HG02678 (cell line): ENCODE data around the gene RIPOR3.
"Not testable (repeated sequence)": the region's sequence is repeated elsewhere in the genome, so short reads cannot be mapped to it uniquely, and the experiment has no call there.

Experiments
- ATAC-seq: cut with Tn5 transposase; IDR thresholded peaks from one replicate; pipeline ENCODE4 v1.9.1; 2021; ENCODE audit warnings: mild to moderate bottlenecking, moderate library complexity; ENCODE audit not compliant: unreplicated experiment

RIPOR3 gene

DNA sequence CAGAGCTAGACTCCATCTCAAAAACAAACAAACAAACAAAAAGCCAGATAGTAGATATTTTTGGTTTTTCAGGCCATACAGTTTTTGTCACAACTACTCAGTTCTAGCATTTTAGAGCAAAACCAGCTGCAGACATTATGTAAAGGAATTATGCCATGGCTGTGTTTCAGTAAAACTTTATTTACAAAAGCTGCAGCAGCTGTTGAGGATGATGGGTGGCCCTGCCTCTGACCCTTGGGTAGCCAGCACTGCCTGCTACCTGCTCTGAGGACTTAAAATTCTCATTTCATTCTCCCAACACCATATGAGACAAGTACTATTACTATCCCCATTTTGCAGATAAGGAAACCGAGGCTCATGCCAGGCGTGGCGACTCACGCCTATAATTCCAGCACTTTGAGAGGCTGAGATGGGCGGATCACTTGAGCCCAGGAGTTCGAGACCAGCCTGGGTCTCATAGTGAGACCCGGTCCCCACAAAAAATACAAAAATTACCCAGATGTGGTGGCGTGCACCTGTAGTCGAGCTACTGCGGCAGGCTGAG, 56.3 kb downstream of the RIPOR3 start:
- ATAC-seq, result no peak

GRCh38 chr20:50634191-50634590, 57.2 kb downstream of the RIPOR3 start:
- ATAC-seq, result no peak

DNA sequence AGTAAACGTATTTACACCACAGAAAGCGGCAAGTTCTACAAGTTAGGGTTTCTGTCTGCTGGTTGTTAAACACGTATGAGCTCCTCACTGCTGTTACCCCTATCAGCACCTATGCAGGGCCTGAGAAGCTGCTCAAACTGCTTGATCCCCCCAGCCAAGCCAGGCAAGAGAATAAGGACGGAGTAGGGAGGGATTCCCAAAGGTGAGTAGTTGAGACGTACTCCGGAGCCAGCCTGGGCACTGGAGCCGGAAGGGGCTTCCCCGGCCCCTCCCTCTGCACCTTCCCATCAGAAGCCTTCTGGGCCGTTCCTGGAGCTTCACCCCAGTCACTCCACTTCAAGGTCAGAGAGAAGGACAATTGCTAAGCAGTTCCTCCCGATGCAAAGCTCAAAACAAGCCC, 58.0 kb downstream of the RIPOR3 start:
- no peak for ATAC-seq

GRCh38 chr20:50632701-50633100, 58.6 kb downstream of the RIPOR3 start:
- ATAC-seq, result no peak

DNA sequence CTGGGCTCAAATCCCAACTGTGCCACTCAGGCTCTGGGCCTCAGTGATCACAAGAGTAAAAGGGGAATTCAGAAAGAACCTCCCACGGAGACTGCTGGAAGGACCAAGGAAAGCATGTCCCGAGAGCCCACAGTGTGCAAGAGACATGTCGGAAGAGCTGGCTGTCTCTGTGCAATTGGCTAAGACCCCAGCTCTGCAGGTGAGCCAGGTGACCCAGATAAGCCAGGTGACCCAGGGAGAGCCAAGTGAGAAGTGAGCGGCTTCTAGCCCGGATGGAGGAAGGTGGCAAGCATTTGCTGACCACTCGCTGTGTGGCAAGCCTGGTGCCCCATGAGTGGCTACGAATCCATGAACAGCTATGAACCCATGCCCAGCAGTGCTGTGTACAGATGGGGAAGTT, 59.1 kb downstream of the RIPOR3 start:
- ATAC-seq, result no peak

GRCh38 chr20:50630578-50631263, 60.6 kb downstream of the RIPOR3 start:
- no peak for ATAC-seq

DNA sequence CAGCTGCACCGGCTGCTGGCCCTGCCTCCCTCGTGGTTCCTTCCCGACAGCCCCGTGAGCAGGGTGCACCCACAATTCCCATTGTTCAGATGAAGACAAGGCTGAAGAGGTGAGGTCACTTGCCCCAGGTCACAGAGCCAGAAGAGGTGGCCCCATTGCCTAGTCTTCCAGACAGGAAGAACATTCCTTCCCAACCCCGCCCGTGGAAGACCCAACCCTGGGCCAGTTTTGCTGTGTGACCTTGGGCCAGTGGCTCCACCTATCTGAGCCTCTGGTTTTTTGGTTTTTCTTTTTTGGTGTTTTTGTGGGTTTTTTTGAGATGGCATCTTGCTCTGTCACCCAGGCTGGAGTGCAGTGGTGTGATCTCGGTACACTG, 61.7 kb downstream of the RIPOR3 start:
- ATAC-seq, result no peak

GRCh38 chr20:50628853-50629669, 62.3 kb downstream of the RIPOR3 start:
- ATAC-seq, result no peak

DNA sequence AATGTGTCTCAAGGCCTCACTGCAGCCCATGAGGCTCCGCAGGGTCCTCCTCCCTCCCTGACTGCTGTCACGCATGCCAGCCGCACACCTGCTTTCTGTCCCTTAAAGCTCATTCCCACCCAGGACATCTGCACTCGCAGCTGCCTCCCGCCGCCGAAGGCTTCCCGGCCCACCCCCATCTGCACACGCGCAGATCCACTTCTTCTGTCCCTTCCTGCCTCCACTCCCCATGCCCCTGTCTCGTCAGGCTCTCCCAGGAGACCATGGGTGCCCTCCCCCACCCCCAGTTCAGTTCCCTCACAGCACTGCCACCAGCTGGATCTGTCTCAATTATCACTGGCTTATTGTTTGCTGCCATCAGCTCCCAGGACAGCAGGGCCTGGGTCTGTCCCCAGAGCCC, 63.0 kb downstream of the RIPOR3 start:
- no peak for ATAC-seq

DNA sequence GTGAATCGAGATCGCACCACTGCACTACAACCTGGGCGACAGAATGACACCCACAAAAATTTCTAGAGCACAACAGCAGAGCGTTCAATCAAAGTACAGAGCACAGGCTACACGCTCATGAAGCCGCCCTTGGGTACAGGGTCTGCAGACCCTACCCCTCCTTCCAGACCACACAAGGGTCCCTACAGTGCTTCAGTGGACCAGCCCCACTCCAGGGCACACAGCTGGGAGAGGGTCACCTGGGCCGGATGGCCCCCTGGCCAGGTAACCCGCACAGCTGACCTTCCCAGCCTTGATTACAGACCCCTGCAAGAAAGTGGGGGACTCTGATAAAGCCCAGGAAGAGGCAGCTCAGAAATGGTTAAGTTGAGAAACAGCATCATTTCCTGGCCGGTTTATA, 63.6 kb downstream of the RIPOR3 start:
- no peak for ATAC-seq

DNA sequence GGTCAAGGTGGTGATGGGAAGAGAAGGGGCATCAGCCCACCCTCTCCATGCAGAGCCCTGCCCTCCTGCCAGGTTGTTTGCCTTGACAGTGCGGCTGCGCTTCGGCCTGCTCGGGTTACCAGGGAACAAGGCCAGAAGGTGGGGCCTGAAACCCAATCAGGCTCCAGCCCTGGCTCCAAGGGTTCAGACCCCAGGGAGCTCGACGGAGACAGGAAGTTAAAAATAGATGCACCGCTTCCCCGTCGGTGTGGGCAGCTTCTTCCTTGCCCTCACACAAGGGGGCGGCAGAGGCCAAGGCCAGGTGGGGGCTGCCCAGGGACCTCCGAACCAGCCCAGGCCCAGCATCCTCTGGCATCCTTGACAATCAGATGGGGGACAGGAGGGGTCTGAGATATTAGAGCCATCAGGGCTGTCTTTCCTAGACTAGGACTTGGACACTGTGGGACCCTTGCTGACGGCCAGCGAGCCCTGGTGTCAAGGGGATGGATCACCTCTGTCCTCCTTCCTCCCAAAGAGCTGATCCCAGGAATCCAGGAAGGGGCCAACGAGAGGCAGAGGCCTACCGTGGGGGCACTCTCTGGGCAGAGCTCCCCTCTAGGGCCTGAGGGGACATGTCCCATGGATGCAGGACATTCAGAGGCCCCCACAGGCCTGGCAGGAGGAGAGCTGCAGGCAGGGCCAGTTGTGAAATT, 65.2 kb downstream of the RIPOR3 start:
- no peak for ATAC-seq

- ATAC-seq, result no peak
Observed at GRCh38 chr20:50624351-50625016, 66.9 kb downstream of the RIPOR3 start.

DNA sequence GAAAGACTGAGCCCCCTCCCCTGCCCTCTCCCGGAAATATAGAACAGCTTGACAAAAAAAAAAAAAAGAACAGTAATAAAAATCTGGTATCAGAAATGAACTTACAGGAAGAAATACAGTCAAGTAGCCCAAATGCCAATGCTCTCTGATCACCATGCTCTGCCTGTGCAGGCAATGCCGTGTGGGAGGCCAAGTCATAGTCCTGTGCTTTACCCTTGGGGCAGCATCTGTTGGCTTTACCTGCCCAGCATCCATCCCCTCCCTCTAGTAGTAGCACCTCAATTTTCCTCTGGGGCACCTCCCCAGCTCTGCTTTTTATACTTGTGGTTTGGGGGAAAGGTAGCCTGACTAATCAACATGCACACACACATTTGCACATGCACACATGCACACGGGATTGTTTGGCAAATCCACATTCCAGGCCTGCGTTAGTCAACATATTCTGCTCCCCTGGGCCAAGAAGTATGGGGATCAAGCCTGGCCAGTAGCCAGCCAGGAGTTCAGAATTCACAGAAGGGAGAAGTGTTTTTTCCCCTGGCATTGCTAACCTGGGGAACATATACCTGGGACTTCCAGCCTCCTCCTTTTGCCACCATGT, 70.2 kb downstream of the RIPOR3 start:
- no peak for ATAC-seq

DNA sequence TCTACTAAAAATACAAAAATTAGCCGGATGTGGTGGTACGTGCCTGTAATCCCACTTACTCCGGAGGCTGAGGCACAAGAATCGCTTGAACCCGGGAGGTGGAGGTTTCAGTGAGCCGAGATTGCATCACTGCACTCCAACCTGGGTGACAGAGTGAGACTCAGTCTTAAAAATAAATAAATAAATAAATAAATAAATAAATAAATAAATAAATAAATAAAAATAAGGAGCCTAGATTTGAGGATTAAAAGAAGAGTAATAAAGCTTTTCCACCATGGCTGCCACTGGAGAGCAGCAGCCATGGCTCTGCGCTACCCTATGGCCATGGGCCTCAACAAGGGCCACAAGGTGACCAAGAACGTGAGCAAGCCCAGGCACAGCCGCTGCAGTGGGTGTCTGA, 70.9 kb downstream of the RIPOR3 start:
- ATAC-seq, result not testable (repeated sequence)

DNA sequence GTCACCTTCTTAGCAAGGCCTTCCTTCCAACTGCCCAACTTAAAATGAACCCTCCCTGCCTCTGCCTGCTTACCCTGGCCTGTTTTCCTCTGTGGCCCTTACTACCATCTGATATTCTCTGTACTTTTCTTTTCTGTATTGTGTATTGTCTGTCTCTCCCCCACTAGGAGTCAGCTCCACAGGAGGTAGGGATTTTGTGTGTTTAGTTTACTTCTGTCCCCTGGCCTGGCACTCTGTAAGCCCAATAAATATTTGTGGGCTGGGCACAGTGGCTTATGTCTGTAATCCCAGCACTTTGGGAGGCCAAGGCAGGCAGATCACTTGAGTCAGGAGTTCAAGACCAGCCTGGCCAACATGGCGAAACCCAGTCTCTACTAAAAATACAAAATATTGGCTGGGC, 72.8 kb downstream of the RIPOR3 start:
- ATAC-seq, result no peak

DNA sequence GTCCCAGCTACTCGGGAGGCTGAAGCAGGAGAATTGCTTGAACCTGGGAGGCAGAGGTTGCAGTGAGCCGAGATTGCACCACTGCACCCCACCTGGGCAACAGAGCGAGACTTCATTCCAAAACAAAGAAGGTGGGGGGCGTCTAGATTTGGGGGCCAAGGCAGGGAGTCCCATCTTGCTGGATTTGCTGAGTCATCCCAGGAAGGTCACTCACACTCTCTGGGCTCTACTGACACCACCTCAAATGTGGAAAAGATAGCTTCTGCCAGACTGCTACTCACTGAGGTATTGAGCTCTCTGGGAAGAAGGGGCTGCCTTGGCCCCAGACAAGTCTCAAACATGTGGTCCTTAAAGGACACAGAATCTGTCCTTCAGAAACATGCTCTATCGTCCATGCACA, 74.3 kb downstream of the RIPOR3 start:
- ATAC-seq, result no peak

DNA sequence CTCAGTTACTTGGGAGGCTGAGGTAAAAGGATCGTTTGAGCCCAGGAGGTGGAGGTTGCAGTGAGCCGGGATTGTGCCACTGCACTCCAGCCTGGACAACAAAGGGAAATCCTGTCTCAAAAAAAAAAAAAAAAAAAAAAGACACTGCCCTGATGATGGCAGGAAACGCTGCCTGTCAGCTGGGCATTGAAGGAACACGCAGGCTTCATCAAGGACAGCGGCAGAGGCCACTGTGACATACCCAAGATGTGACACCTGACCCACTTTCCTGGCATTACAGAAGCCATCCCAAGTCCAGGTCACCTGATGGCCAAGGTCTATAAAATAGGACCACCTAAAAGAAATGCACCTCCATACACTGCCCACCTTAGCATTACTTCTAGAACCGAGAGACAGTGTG, 75.9 kb downstream of the RIPOR3 start:
- ATAC-seq, result no peak

GRCh38 chr20:50613438-50614169, 77.7 kb downstream of the RIPOR3 start:
- ATAC-seq, result no peak

DNA sequence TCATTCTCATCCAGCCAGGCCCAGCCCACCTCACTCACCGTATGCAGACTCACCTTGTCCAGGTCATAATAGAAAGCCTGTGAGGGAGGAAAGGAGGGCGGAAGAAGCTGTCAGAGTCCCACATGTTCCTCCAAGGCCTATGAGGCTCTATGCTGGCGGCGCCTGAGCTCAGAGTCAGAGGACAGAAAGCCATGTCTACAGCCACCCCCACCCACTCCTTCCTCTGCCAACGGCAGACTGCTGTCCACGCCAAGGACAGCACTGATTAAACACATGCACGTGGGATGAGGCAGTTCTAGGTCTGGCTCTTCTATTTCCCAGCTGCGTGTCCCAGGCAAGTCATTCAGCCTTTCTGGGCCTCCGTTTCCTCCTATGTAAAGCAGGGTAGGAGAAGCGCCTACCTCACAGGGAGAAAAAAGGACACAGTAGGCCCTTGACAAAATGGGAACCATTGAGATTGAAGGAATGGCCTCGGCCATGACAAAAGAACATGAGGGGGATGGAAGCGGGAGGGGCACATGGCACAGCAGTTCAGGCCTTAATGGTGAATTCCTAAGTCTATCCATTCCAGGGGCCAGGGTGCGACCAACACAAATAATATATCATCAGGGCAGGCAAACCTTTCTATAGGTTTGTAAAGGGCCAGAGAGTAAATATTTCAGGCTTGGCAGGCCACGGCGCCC, 80.1 kb downstream of the RIPOR3 start:
- no peak for ATAC-seq
